OCI-LY7 (cell line): Measurements from ENCODE around the gene EPS8L1.
"Not testable (repeated sequence)": the region's sequence is repeated elsewhere in the genome, so short reads cannot be mapped to it uniquely, and the experiment has no call there.

Source experiments
- CTCF ChIP-seq: fragments of 200-600 bp; sonication (generic); conservative IDR thresholded peaks from 2 replicates; pipeline ENCODE4 v1.5.1; 2014; ENCODE audit warnings: mild to moderate bottlenecking, antibody characterized with exemption, low read length, moderate library complexity, mixed read lengths
- EZH2phosphoT487 ChIP-seq: fragments of 200-600 bp; sonication (generic); IDR thresholded peaks from 2 replicates; pipeline ENCODE4 v1.6.1; 2018; ENCODE audit warnings: low read depth, borderline replicate concordance, mild to moderate bottlenecking, mixed run types, antibody characterized with exemption, low read length, moderate library complexity, mixed read lengths

GRCh38 chr19:55060287-55060686 lies 15.4 kb upstream of the EPS8L1 start:
- not testable (repeated sequence) for TF ChIP-seq CTCF, EZH2phosphoT487
